IMR-90 (cell line): Measurements from ENCODE around the gene LRRC4C. TPM values are rescaled to one million over a fixed set of nuclear protein-coding genes. Genes with fewer than 3 reads are reported as not detected.

Source experiments
- ATAC-seq: fragments of 200-7000 bp; cut with Tn5 transposase; 2 replicates; pipeline ENCODE4 v1.9.1; 2020; ENCODE audit warnings: low read depth, mild to moderate bottlenecking, moderate library complexity
- BruUV-seq: library from RNA; stranded (reverse); fragments of 400-500 nt; replicated peaks from 2 replicates; lab custom pipeline; 2021; lab: Mats Ljungman, UMichigan
- CTCF ChIA-PET: fragments of 300-600 bp; formaldehyde crosslinking; extraction: SDS; loops from one replicate; lab custom pipeline; 2021; ENCODE audit warnings: antibody characterized with exemption; lab: Yijun Ruan, JAX
- POLR2A ChIA-PET: fragments of 300-600 bp; sonication (Branson Sonifier 250); formaldehyde crosslinking; loops from one replicate; lab custom pipeline; 2022; ENCODE audit warnings: antibody characterized with exemption; ENCODE audit not compliant: unreplicated experiment; lab: Charles Lee
- DNase-seq: peaks from one replicate; pipeline ENCODE4 v3.0.0; 2013
- H2AFZ ChIP-seq: replicated peaks from 2 replicates; pipeline ENCODE3; 2013; ENCODE audit warnings: low read length, mild to moderate bottlenecking; ENCODE audit not compliant: poor library complexity
- H2AK5ac ChIP-seq: 2 replicates; pipeline ENCODE4 v1.6.1; 2013; ENCODE audit warnings: low read depth, low read length, inconsistent platforms
- H2AK9ac ChIP-seq: replicated peaks from 2 replicates; pipeline ENCODE3; 2013; ENCODE audit warnings: mild to moderate bottlenecking, low read depth, low read length, moderate library complexity; ENCODE audit not compliant: poor library complexity
- H2BK120ac ChIP-seq: 2 replicates; pipeline ENCODE4 v1.6.1; 2013; ENCODE audit warnings: low read depth, low read length, inconsistent platforms
- H2BK15ac ChIP-seq: 3 replicates; pipeline ENCODE4 v1.6.1; 2013; ENCODE audit warnings: low read depth, low read length, inconsistent platforms
- H2BK20ac ChIP-seq: 2 replicates; pipeline ENCODE4 v1.6.1; 2013; ENCODE audit warnings: low read depth, mild to moderate bottlenecking, inconsistent platforms, low read length, moderate library complexity
- H2BK5ac ChIP-seq: 2 replicates; pipeline ENCODE4 v1.6.1; 2013; ENCODE audit warnings: mild to moderate bottlenecking, low read depth, low read length, inconsistent platforms; ENCODE audit not compliant: poor library complexity, severe bottlenecking
- H3K14ac ChIP-seq: replicated peaks from 2 replicates; pipeline ENCODE4 v1.6.1; 2013; ENCODE audit warnings: low read depth, low read length, inconsistent platforms
- H3K18ac ChIP-seq: 2 replicates; pipeline ENCODE4 v1.6.1; 2013; ENCODE audit warnings: low read depth, low read length, control low read depth
- H3K23ac ChIP-seq: 2 replicates; pipeline ENCODE4 v1.6.1; 2013; ENCODE audit warnings: low read depth, low read length, inconsistent platforms
- H3K27ac ChIP-seq: 2 replicates; pipeline ENCODE4 v1.5.1; 2013; ENCODE audit warnings: mild to moderate bottlenecking, control low read depth, low read length; ENCODE audit not compliant: insufficient read depth
- H3K27me3 ChIP-seq: 2 replicates; pipeline ENCODE4 v1.6.1; 2013; ENCODE audit warnings: low read length; ENCODE audit not compliant: control insufficient read depth, insufficient read depth
- H3K36me3 ChIP-seq: 2 replicates; pipeline ENCODE4 v1.6.1; 2013; ENCODE audit warnings: low read length, mixed read lengths; ENCODE audit not compliant: control insufficient read depth, insufficient read depth
- H3K4ac ChIP-seq: 2 replicates; pipeline ENCODE4 v1.6.1; 2013; ENCODE audit warnings: low read depth, low read length, inconsistent platforms
- H3K4me1 ChIP-seq: 2 replicates; pipeline ENCODE4 v1.6.1; 2013; ENCODE audit warnings: low read length, mixed read lengths; ENCODE audit not compliant: control insufficient read depth, insufficient read depth
- H3K4me2 ChIP-seq: 2 replicates; pipeline ENCODE4 v1.6.1; 2013; ENCODE audit warnings: low read depth, mild to moderate bottlenecking, control low read depth, low read length, moderate library complexity
- H3K4me3 ChIP-seq: 2 replicates; pipeline ENCODE4 v1.5.1; 2013; ENCODE audit warnings: low read depth, mild to moderate bottlenecking, control low read depth, low read length, moderate library complexity; ENCODE audit not compliant: insufficient read depth
- H3K56ac ChIP-seq: 2 replicates; pipeline ENCODE4 v1.6.1; 2013; ENCODE audit warnings: low read length, inconsistent platforms; ENCODE audit not compliant: insufficient read depth; ENCODE audit errors: extremely low read depth
- H3K79me1 ChIP-seq, 2 experiments: 2 replicates each; pipeline ENCODE4 v1.6.1; 2013; ENCODE audit warnings: low read length in 2 of 2, inconsistent platforms in 1 of 2, low read depth in 1 of 2
- H3K9ac ChIP-seq: 2 replicates; pipeline ENCODE4 v1.6.1; 2013; ENCODE audit warnings: low read depth, low read length, control low read depth
- H3K9me1 ChIP-seq: 2 replicates; pipeline ENCODE4 v1.6.1; 2013; ENCODE audit warnings: low read length, inconsistent platforms; ENCODE audit not compliant: insufficient read depth
- H3K9me3 ChIP-seq: 2 replicates; pipeline ENCODE4 v1.6.1; 2013; ENCODE audit warnings: low read length; ENCODE audit not compliant: control insufficient read depth, insufficient read depth
- H4K20me1 ChIP-seq: 2 replicates; pipeline ENCODE4 v1.6.1; 2013; ENCODE audit warnings: low read length, inconsistent platforms; ENCODE audit not compliant: insufficient read depth
- H4K5ac ChIP-seq: 2 replicates; pipeline ENCODE4 v1.6.1; 2013; ENCODE audit warnings: mild to moderate bottlenecking, low read depth, low read length, control low read depth
- H4K8ac ChIP-seq, 2 experiments: 2 replicates each; pipeline ENCODE4 v1.6.1; 2013; ENCODE audit warnings: low read depth in 2 of 2, low read length in 2 of 2, control low read depth in 1 of 2, inconsistent platforms in 1 of 2
- H4K91ac ChIP-seq: 2 replicates; pipeline ENCODE4 v1.6.1; 2013; ENCODE audit warnings: low read depth, low read length, inconsistent platforms; ENCODE audit not compliant: insufficient read depth
- BHLHE40 ChIP-seq: fragments of 150-350 bp; IDR thresholded peaks from 2 replicates; pipeline ENCODE4 v1.6.1; 2016; ENCODE audit warnings: mild to moderate bottlenecking, low read depth, low read length
- CEBPB ChIP-seq: IDR thresholded peaks from 2 replicates; pipeline ENCODE4 v1.6.1; 2012; ENCODE audit warnings: low read depth, low read length, improper control_type of control experiment
- CHD1 ChIP-seq: IDR thresholded peaks from 2 replicates; pipeline ENCODE4 v1.6.1; 2012; ENCODE audit warnings: low read depth, low read length, improper control_type of control experiment
- MAZ ChIP-seq: IDR thresholded peaks from 2 replicates; pipeline ENCODE4 v1.6.1; 2012; ENCODE audit warnings: low read depth, mild to moderate bottlenecking, low read length, improper control_type of control experiment, moderate library complexity, borderline replicate concordance
- NFE2L2 ChIP-seq: fragments of 150-350 bp; IDR thresholded peaks from 2 replicates; pipeline ENCODE4 v1.6.1; 2016; ENCODE audit warnings: low read depth, mild to moderate bottlenecking, low read length
- POLR2A ChIP-seq: IDR thresholded peaks from 2 replicates; pipeline ENCODE4 v1.6.1; 2012; ENCODE audit warnings: mild to moderate bottlenecking, low read depth, low read length
- RCOR1 ChIP-seq: IDR thresholded peaks from 2 replicates; pipeline ENCODE4 v1.6.1; 2012; ENCODE audit warnings: mild to moderate bottlenecking, low read length, improper control_type of control experiment; ENCODE audit not compliant: insufficient replicate concordance
- RFX5 ChIP-seq: IDR thresholded peaks from 2 replicates; pipeline ENCODE4 v1.8.0; 2012; ENCODE audit warnings: low read depth, mild to moderate bottlenecking, low read length, moderate library complexity
- SMC3 ChIP-seq: fragments of 150-350 bp; IDR thresholded peaks from 2 replicates; pipeline ENCODE4 v1.6.1; 2016; ENCODE audit warnings: low read depth, mild to moderate bottlenecking, antibody characterized with exemption, low read length, moderate library complexity
- WGBS, 2 experiments: methylation state at CpG; one replicate each; pipeline versions ENCODE4 v1.1.5 to v1.1.7; 2013; ENCODE audit warnings: missing lambda C conversion rate in 2 of 2; ENCODE audit not compliant: insufficient read length in 1 of 2; ENCODE audit errors: extremely low coverage in 2 of 2; 5-methylcytosine and 5-hydroxymethylcytosine counted together
- dilution Hi-C: fragments of 300-500 bp; cut with HindIII; formaldehyde crosslinking; loops from one replicate; pipeline ENCODE4 v1.14.3; 2018; ENCODE audit warnings: low sequenced_read_pairs; ENCODE audit not compliant: unreplicated experiment
- in situ Hi-C: fragments of 300-500 bp; cut with MboI; formaldehyde crosslinking; loops from 3 replicates; pipeline ENCODE4 v1.14.3; 2019; ENCODE audit warnings: low sequenced_read_pairs, inconsistent platforms, mixed read lengths
- intact Hi-C: fragments of 100-400 bp; cut with micrococcal nuclease; formaldehyde crosslinking; loops from 2 replicates; pipeline ENCODE4 v1.10.0; 2022
- polyA plus RNA-seq, 3 experiments: library from polyadenylated mRNA; depleted of rRNA; stranded (reverse); fragments of >200 nt; gene quantifications; 2 replicates each; pipeline ENCODE4 v1.2.3, GENCODE V29; 2012; ENCODE audit warnings: low replicate concordance in 1 of 3
- total RNA-seq: library from RNA; depleted of rRNA; stranded (reverse); fragments of >200 nt; gene quantifications from 2 replicates; pipeline ENCODE4 v1.2.3, GENCODE V29; 2012
- TF ChIP-seq, protein P1 (sequence below): fragments of 150-350 bp; IDR thresholded peaks from 2 replicates; pipeline ENCODE4 v1.6.1; 2016; ENCODE audit warnings: low read depth, mild to moderate bottlenecking, low read length, moderate library complexity, borderline replicate concordance

Gene LRRC4C
- total and polyA plus RNA-seq, 2 of the 4 experiments (the other 2 are of a cell fraction): under 0.01 to 0.03 TPM

DNA sequence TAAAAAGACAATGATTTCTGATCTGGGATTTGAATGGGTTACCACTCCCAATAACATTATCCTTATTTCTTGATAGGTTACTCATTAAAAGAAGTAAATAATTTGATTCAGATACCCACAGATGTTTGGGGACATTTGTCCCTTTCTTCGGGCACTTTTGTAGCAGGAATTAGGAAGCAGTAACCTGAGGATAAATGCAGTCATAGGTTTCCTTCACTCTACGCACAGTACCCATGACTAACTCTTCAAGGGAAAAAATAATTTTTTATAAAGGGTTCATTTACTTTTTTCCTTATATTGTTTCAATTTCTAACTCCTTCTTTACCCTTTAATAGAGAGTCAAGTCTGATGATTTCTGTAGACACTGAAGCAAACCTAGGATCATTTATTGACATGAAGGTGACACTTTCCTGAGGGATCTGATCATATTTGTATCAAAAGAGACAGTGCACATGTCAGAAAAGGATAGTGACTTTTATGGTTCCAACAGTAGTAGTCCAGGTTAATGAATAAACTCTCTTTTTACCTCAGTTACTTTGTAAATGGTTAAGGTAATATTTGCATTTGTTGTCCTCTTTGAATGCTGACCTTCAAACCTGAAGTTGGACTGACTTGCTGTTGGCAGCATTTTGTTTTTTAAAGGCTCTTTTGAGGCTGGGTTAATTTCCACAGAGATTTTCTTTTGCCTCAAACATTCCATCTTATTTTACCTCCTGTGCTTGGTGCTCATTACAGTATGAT, 1072.0 kb downstream of the LRRC4C start:
- Histone ChIP-seq H4K5ac (no peak overlapping the region), H3K27ac (no peak overlapping the region), H2BK120ac (no peak overlapping the region), H3K4me2 (no peak overlapping the region), H3K36me3 (no peaks in the 10 kb centered on the region), H3K56ac (no peak overlapping the region), H3K9me1 (no peaks in the 10 kb centered on the region), H3K9ac (no peak overlapping the region), H4K8ac (no peak overlapping the region), H3K4me1 (no peaks in the 10 kb centered on the region), H2BK15ac (no peak overlapping the region), H2BK20ac (no peak overlapping the region), H2AK9ac (no peak overlapping the region), H3K14ac (no peak overlapping the region), H2AK5ac (no peak overlapping the region), H3K79me1 (no peaks in the 10 kb centered on the region), H4K91ac (no peak overlapping the region), H2AFZ (no peak overlapping the region), H3K9me3 (no peaks in the 10 kb centered on the region), H3K23ac (no peak overlapping the region), H2BK5ac (no peak overlapping the region), H3K4ac (no peak overlapping the region), H4K20me1 (no peaks in the 10 kb centered on the region), H3K27me3 (no peaks in the 10 kb centered on the region), H3K4me3 (no peak overlapping the region), H3K18ac (no peak overlapping the region)
- DNase-seq: no peak
- BruUV-seq: no TSS peak
- in situ Hi-C loops: no loop called here
- WGBS, 2 experiments: no CpG with 5 or more reads among the region's 2 CpGs
- POLR2A ChIA-PET: no interaction called here
- dilution Hi-C loops: no loop called here
- CTCF ChIA-PET: no interaction called here
- TF ChIP-seq RCOR1: no peak
- TF ChIP-seq CHD1: no peak
- TF ChIP-seq, protein P1, sequence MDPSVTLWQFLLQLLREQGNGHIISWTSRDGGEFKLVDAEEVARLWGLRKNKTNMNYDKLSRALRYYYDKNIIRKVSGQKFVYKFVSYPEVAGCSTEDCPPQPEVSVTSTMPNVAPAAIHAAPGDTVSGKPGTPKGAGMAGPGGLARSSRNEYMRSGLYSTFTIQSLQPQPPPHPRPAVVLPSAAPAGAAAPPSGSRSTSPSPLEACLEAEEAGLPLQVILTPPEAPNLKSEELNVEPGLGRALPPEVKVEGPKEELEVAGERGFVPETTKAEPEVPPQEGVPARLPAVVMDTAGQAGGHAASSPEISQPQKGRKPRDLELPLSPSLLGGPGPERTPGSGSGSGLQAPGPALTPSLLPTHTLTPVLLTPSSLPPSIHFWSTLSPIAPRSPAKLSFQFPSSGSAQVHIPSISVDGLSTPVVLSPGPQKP: no peak
- no peak for TF ChIP-seq MAZ
- no peak for TF ChIP-seq BHLHE40
- TF ChIP-seq POLR2A: no peak
- TF ChIP-seq NFE2L2: no peak
- TF ChIP-seq SMC3: no peak
- no peak for TF ChIP-seq CEBPB
- TF ChIP-seq RFX5: no peak
- no peak for ATAC-seq
- intact Hi-C loops: no loop called here
